ENCODE data around the gene PAX3.

Gene PAX3

GRCh38 chr2:222311978-222312738 lies 13.4 kb upstream of the PAX3 start:
- DNase-seq = no peak
- no peak overlapping the region for H3K4me3 ChIP-seq (ENCODE audit: low read length)
- no CpG with 5 or more reads among the region's 48 CpGs for WGBS (ENCODE audit: extremely low coverage, insufficient coverage, low lambda C conversion rate)

GRCh38 chr2:222311319-222311977 lies 12.7 kb upstream of the PAX3 start:
- Histone ChIP-seq H3K4me3 (ENCODE audit: low read length) (no peak overlapping the region), H2BK15ac (replicated peaks; ENCODE audit: low read depth) (no peak overlapping the region), H3K36me3 (ENCODE audit: control insufficient read depth, insufficient read depth, low read length) (no peaks in the 10 kb centered on the region), H3K4ac (ENCODE audit: low read depth, low read length) (no peak overlapping the region), H3K18ac (ENCODE audit: low read length) (no peak overlapping the region), H3K79me2 (ENCODE audit: control insufficient read depth, insufficient read depth, low read length) (no peaks in the 10 kb centered on the region), H4K5ac (ENCODE audit: low read length) (no peak overlapping the region), H2AK5ac (ENCODE audit: low read length) (no peak overlapping the region), H2BK5ac (ENCODE audit: low read length) (no peak overlapping the region), H3K56ac (ENCODE audit: low read length) (no peak overlapping the region), H3K4me2 (ENCODE audit: low read length) (no peak overlapping the region), H3K79me1 (ENCODE audit: low read length) (no peaks in the 10 kb centered on the region), H3K27ac (ENCODE audit: low read depth, low read length) (no peak overlapping the region), H2BK120ac (ENCODE audit: low read depth, low read length) (no peak overlapping the region), H4K8ac (ENCODE audit: low read depth, low read length) (no peak overlapping the region), H3K27me3 (ENCODE audit: insufficient read depth, low read length, poor library complexity) (peaks cover 82% of the 10 kb centered on the region), H3K9ac (ENCODE audit: low read length) (no peak overlapping the region), H3K23ac (ENCODE audit: low read length) (no peak overlapping the region), H3K4me1 (ENCODE audit: control insufficient read depth, low read depth, low read length) (peaks cover 2% of the 10 kb centered on the region)
- no CpG with 5 or more reads among the region's 42 CpGs for WGBS (ENCODE audit: extremely low coverage, insufficient coverage, low lambda C conversion rate)
- DNase-seq = peak; percentile 79

More at GRCh38 chr2:222311978-222312738, 13.4 kb upstream of the PAX3 start:
- H3K23ac ChIP-seq (ENCODE audit: low read length) = no peak overlapping the region
- no peak overlapping the region for H3K9ac ChIP-seq (ENCODE audit: low read length)
- no peak overlapping the region for H4K5ac ChIP-seq (ENCODE audit: low read length)
- no peak overlapping the region for H3K4ac ChIP-seq (ENCODE audit: low read depth, low read length)
- no peak overlapping the region for H4K8ac ChIP-seq (ENCODE audit: low read depth, low read length)
- no peak overlapping the region for H3K27ac ChIP-seq (ENCODE audit: low read depth, low read length)
- no peak overlapping the region for H3K4me2 ChIP-seq (ENCODE audit: low read length)
- H2BK120ac ChIP-seq (ENCODE audit: low read depth, low read length) = no peak overlapping the region
- H2BK5ac ChIP-seq (ENCODE audit: low read length) = no peak overlapping the region
- H3K79me1 ChIP-seq (ENCODE audit: low read length) = no peaks in the 10 kb centered on the region
- peaks cover 76% of the 10 kb centered on the region for H3K27me3 ChIP-seq (ENCODE audit: insufficient read depth, low read length, poor library complexity)
- H3K36me3 ChIP-seq (ENCODE audit: control insufficient read depth, insufficient read depth, low read length) = no peaks in the 10 kb centered on the region
- no peaks in the 10 kb centered on the region for H3K79me2 ChIP-seq (ENCODE audit: control insufficient read depth, insufficient read depth, low read length)
- peaks cover 2% of the 10 kb centered on the region for H3K4me1 ChIP-seq (ENCODE audit: control insufficient read depth, low read depth, low read length)
- no peak overlapping the region for H3K56ac ChIP-seq (ENCODE audit: low read length)
- no peak overlapping the region for H2AK5ac ChIP-seq (ENCODE audit: low read length)
- no peak overlapping the region for H2BK15ac ChIP-seq (replicated peaks; ENCODE audit: low read depth)
- H3K18ac ChIP-seq (ENCODE audit: low read length) = no peak overlapping the region

GRCh38 chr2:222310747-222311318 lies 12.0 kb upstream of the PAX3 start:
- Histone ChIP-seq H2BK5ac (ENCODE audit: low read length) (no peak overlapping the region), H3K27me3 (ENCODE audit: insufficient read depth, low read length, poor library complexity) (peaks cover 83% of the 10 kb centered on the region), H2AK5ac (ENCODE audit: low read length) (no peak overlapping the region), H3K79me1 (ENCODE audit: low read length) (no peaks in the 10 kb centered on the region), H3K4ac (ENCODE audit: low read depth, low read length) (no peak overlapping the region), H4K5ac (ENCODE audit: low read length) (no peak overlapping the region), H3K4me1 (ENCODE audit: control insufficient read depth, low read depth, low read length) (peaks cover 2% of the 10 kb centered on the region), H2BK120ac (ENCODE audit: low read depth, low read length) (no peak overlapping the region), H3K79me2 (ENCODE audit: control insufficient read depth, insufficient read depth, low read length) (no peaks in the 10 kb centered on the region), H2BK15ac (replicated peaks; ENCODE audit: low read depth) (no peak overlapping the region), H4K8ac (ENCODE audit: low read depth, low read length) (no peak overlapping the region), H3K23ac (ENCODE audit: low read length) (no peak overlapping the region), H3K9ac (ENCODE audit: low read length) (no peak overlapping the region), H3K18ac (ENCODE audit: low read length) (no peak overlapping the region), H3K56ac (ENCODE audit: low read length) (no peak overlapping the region), H3K4me3 (ENCODE audit: low read length) (no peak overlapping the region), H3K4me2 (ENCODE audit: low read length) (no peak overlapping the region), H3K36me3 (ENCODE audit: control insufficient read depth, insufficient read depth, low read length) (no peaks in the 10 kb centered on the region), H3K27ac (ENCODE audit: low read depth, low read length) (no peak overlapping the region)
- no CpG with 5 or more reads among the region's 11 CpGs for WGBS (ENCODE audit: extremely low coverage, insufficient coverage, low lambda C conversion rate)
- DNase-seq = no peak

- Histone ChIP-seq H3K4me3 (ENCODE audit: low read length) (no peak overlapping the region), H3K27me3 (ENCODE audit: insufficient read depth, low read length, poor library complexity) (peaks cover 83% of the 10 kb centered on the region), H4K5ac (ENCODE audit: low read length) (no peak overlapping the region), H2AK5ac (ENCODE audit: low read length) (no peak overlapping the region), H2BK120ac (ENCODE audit: low read depth, low read length) (no peak overlapping the region), H3K18ac (ENCODE audit: low read length) (no peak overlapping the region), H3K79me1 (ENCODE audit: low read length) (no peaks in the 10 kb centered on the region), H3K23ac (ENCODE audit: low read length) (no peak overlapping the region), H2BK15ac (replicated peaks; ENCODE audit: low read depth) (no peak overlapping the region), H3K36me3 (ENCODE audit: control insufficient read depth, insufficient read depth, low read length) (no peaks in the 10 kb centered on the region), H3K27ac (ENCODE audit: low read depth, low read length) (no peak overlapping the region), H3K9ac (ENCODE audit: low read length) (no peak overlapping the region), H2BK5ac (ENCODE audit: low read length) (no peak overlapping the region), H4K8ac (ENCODE audit: low read depth, low read length) (no peak overlapping the region), H3K4me2 (ENCODE audit: low read length) (no peak overlapping the region), H3K4me1 (ENCODE audit: control insufficient read depth, low read depth, low read length) (peaks cover 2% of the 10 kb centered on the region), H3K56ac (ENCODE audit: low read length) (no peak overlapping the region), H3K79me2 (ENCODE audit: control insufficient read depth, insufficient read depth, low read length) (no peaks in the 10 kb centered on the region), H3K4ac (ENCODE audit: low read depth, low read length) (no peak overlapping the region)
- no CpG with 5 or more reads among the region's 2 CpGs for WGBS (ENCODE audit: extremely low coverage, insufficient coverage, low lambda C conversion rate)
- no peak for DNase-seq
Observed at GRCh38 chr2:222309766-222310165, 11.0 kb upstream of the PAX3 start.

- H3K23ac ChIP-seq (ENCODE audit: low read length) = no peak overlapping the region
- no CpG with 5 or more reads among the region's 1 CpG for WGBS (ENCODE audit: extremely low coverage, insufficient coverage, low lambda C conversion rate)
- H3K36me3 ChIP-seq (ENCODE audit: control insufficient read depth, insufficient read depth, low read length) = no peaks in the 10 kb centered on the region
- no peak overlapping the region for H2AK5ac ChIP-seq (ENCODE audit: low read length)
- DNase-seq = no peak
- H3K27me3 ChIP-seq (ENCODE audit: insufficient read depth, low read length, poor library complexity) = peaks cover 85% of the 10 kb centered on the region
- no peak overlapping the region for H4K5ac ChIP-seq (ENCODE audit: low read length)
- H3K9ac ChIP-seq (ENCODE audit: low read length) = no peak overlapping the region
- peaks cover 2% of the 10 kb centered on the region for H3K4me1 ChIP-seq (ENCODE audit: control insufficient read depth, low read depth, low read length)
- no peak overlapping the region for H3K18ac ChIP-seq (ENCODE audit: low read length)
- H3K4ac ChIP-seq (ENCODE audit: low read depth, low read length) = no peak overlapping the region
- H4K8ac ChIP-seq (ENCODE audit: low read depth, low read length) = no peak overlapping the region
- H3K56ac ChIP-seq (ENCODE audit: low read length) = no peak overlapping the region
- no peaks in the 10 kb centered on the region for H3K79me1 ChIP-seq (ENCODE audit: low read length)
- H3K4me3 ChIP-seq (ENCODE audit: low read length) = no peak overlapping the region
- no peak overlapping the region for H2BK5ac ChIP-seq (ENCODE audit: low read length)
- H2BK15ac ChIP-seq (replicated peaks; ENCODE audit: low read depth) = no peak overlapping the region
- H3K4me2 ChIP-seq (ENCODE audit: low read length) = no peak overlapping the region
- H2BK120ac ChIP-seq (ENCODE audit: low read depth, low read length) = no peak overlapping the region
- no peak overlapping the region for H3K27ac ChIP-seq (ENCODE audit: low read depth, low read length)
- H3K79me2 ChIP-seq (ENCODE audit: control insufficient read depth, insufficient read depth, low read length) = no peaks in the 10 kb centered on the region
Observed at GRCh38 chr2:222309361-222309760, 10.6 kb upstream of the PAX3 start.
